Umbilical cord (tissue), 2 donors: ENCODE data around the gene SKP1. TPM values are rescaled to one million over a fixed set of nuclear protein-coding genes. Genes with fewer than 3 reads are reported as not detected.

Experiments used
- DNase-seq: peaks from one replicate; pipeline ENCODE4 v3.0.0-alpha.2; 2015; ENCODE audit warnings: low spot score
- total RNA-seq: library from RNA; depleted of rRNA; stranded (reverse); fragments of >200 nt; gene quantifications from one replicate; pipeline ENCODE4 v1.2.3, GENCODE V29; 2014; ENCODE audit warnings: low replicate concordance; ENCODE audit not compliant: insufficient read depth

The SKP1 gene
- total RNA-seq, 1 donor from 2014 or later, result 83.3 TPM

- no peak for DNase-seq
Measured at GRCh38 chr5:134143944-134144941, 32.5 kb downstream of the SKP1 start.

GRCh38 chr5:134143431-134143830 is 33.3 kb downstream of the SKP1 start:
- DNase-seq, result no peak

- no peak for DNase-seq
Measured at GRCh38 chr5:134142806-134143205, 33.9 kb downstream of the SKP1 start.

GRCh38 chr5:134142052-134142451 is 34.7 kb downstream of the SKP1 start:
- no peak for DNase-seq

GRCh38 chr5:134141331-134142050 is 35.3 kb downstream of the SKP1 start:
- DNase-seq, result no peak

GRCh38 chr5:134140530-134141201 is 36.1 kb downstream of the SKP1 start:
- DNase-seq, result peak; percentile 69

GRCh38 chr5:134139891-134140469 is 36.8 kb downstream of the SKP1 start:
- DNase-seq, result no peak

GRCh38 chr5:134139377-134139851 is 37.3 kb downstream of the SKP1 start:
- no peak for DNase-seq

- no peak for DNase-seq
Measured at GRCh38 chr5:134138416-134139376, 38.1 kb downstream of the SKP1 start.

GRCh38 chr5:134136771-134137170 is 40.0 kb downstream of the SKP1 start:
- DNase-seq, result no peak

GRCh38 chr5:134136221-134136631 is 40.5 kb downstream of the SKP1 start:
- DNase-seq, result no peak

GRCh38 chr5:134135091-134135655 is 41.6 kb downstream of the SKP1 start:
- DNase-seq, result no peak

- DNase-seq, result no peak
Measured at GRCh38 chr5:134133995-134134541, 42.7 kb downstream of the SKP1 start.

- no peak for DNase-seq
Measured at GRCh38 chr5:134133188-134133994, 43.4 kb downstream of the SKP1 start.

GRCh38 chr5:134132372-134133187 is 44.2 kb downstream of the SKP1 start:
- no peak for DNase-seq

GRCh38 chr5:134131578-134132350 is 45.0 kb downstream of the SKP1 start:
- DNase-seq, result no peak

GRCh38 chr5:134131165-134131564 is 45.6 kb downstream of the SKP1 start:
- no peak for DNase-seq
